Endometrium (tissue), 2 donors: ENCODE results near the gene FBXL14.
A peak's percentile ranks its signal among the peaks of the same experiment; 100 is the strongest.

ENCODE experiments used
- FAIRE-seq: peaks from 2 replicates; lab custom pipeline; 2012; peaks lifted over from hg19 to GRCh38; lab: Jason Lieb, UNC
- donor health status: control.
- donor health status: control.

The FBXL14 gene

GRCh38 chr12:1592444-1593173 is 1.8 kb downstream of the FBXL14 start:
- FAIRE-seq, result no peak

- FAIRE-seq, result no peak
These were observed 2.8 kb downstream of the FBXL14 start for GRCh38 chr12:1591543-1591942.

- FAIRE-seq, result no peak
These were observed 3.3 kb downstream of the FBXL14 start for GRCh38 chr12:1591034-1591433.

GRCh38 chr12:1590221-1590979 is 4.0 kb downstream of the FBXL14 start:
- FAIRE-seq, result no peak

GRCh38 chr12:1588575-1588947 is 5.8 kb downstream of the FBXL14 start:
- no peak for FAIRE-seq

GRCh38 chr12:1587927-1588574 is 6.3 kb downstream of the FBXL14 start:
- FAIRE-seq, result no peak

GRCh38 chr12:1584326-1584725 is 10.1 kb downstream of the FBXL14 start:
- no peak for FAIRE-seq

- FAIRE-seq, result peak; percentile 70
These were observed 10.8 kb downstream of the FBXL14 start for GRCh38 chr12:1583421-1584078.

GRCh38 chr12:1582709-1583050 is 11.7 kb downstream of the FBXL14 start:
- no peak for FAIRE-seq

- no peak for FAIRE-seq
These were observed 12.2 kb downstream of the FBXL14 start for GRCh38 chr12:1581973-1582708.

- no peak for FAIRE-seq
These were observed 13.9 kb downstream of the FBXL14 start for GRCh38 chr12:1580526-1580925.

- FAIRE-seq, result no peak
These were observed 14.5 kb downstream of the FBXL14 start for GRCh38 chr12:1579651-1580435.

- peak; percentile 97 for FAIRE-seq
These were observed 17.8 kb downstream of the FBXL14 start for GRCh38 chr12:1576410-1577241.

- peak; percentile 33 for FAIRE-seq
These were observed 18.7 kb downstream of the FBXL14 start for GRCh38 chr12:1575408-1576401.

- FAIRE-seq, result no peak
These were observed 19.5 kb downstream of the FBXL14 start for GRCh38 chr12:1574865-1575259.

- no peak for FAIRE-seq
These were observed 20.2 kb downstream of the FBXL14 start for GRCh38 chr12:1573960-1574864.

- FAIRE-seq, result no peak
These were observed 21.6 kb downstream of the FBXL14 start for GRCh38 chr12:1572731-1573130.

GRCh38 chr12:1567852-1568251 is 26.5 kb downstream of the FBXL14 start:
- FAIRE-seq, result no peak
